ENCODE data around the gene CDX1. TPM values are rescaled to one million over a fixed set of nuclear protein-coding genes. Genes with fewer than 3 reads are reported as not detected.

Gene CDX1
- total RNA-seq, 4 donors from 2014 or later: not detected

GRCh38 chr5:150152636-150153462 is 13.7 kb upstream of the CDX1 start:
- peaks cover 0 to 19% of the 10 kb centered on the region in 2 donors for H3K36me3 ChIP-seq
- 73% methylated on average over 2 of the region's 12 CpGs; no CpG with 5 or more reads in 1 of the 2 donors for WGBS, 2 donors (ENCODE audit: low coverage in 1 of 2)
- peaks cover 0 to 83% (median 20%) of the 10 kb centered on the region in 3 donors for H3K4me1 ChIP-seq
- TF ChIP-seq, protein P1, sequence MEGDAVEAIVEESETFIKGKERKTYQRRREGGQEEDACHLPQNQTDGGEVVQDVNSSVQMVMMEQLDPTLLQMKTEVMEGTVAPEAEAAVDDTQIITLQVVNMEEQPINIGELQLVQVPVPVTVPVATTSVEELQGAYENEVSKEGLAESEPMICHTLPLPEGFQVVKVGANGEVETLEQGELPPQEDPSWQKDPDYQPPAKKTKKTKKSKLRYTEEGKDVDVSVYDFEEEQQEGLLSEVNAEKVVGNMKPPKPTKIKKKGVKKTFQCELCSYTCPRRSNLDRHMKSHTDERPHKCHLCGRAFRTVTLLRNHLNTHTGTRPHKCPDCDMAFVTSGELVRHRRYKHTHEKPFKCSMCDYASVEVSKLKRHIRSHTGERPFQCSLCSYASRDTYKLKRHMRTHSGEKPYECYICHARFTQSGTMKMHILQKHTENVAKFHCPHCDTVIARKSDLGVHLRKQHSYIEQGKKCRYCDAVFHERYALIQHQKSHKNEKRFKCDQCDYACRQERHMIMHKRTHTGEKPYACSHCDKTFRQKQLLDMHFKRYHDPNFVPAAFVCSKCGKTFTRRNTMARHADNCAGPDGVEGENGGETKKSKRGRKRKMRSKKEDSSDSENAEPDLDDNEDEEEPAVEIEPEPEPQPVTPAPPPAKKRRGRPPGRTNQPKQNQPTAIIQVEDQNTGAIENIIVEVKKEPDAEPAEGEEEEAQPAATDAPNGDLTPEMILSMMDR (IDR thresholded peaks at IDR 0.05): no peak
- TF ChIP-seq POLR2A (IDR thresholded peaks at IDR 0.05) (no peak), EP300 (IDR thresholded peaks at IDR 0.05) (no peak), POLR2AphosphoS5 (IDR thresholded peaks at IDR 0.05) (no peak)
- peak overlapping the region; percentile 6 to 63 for H3K4me3 ChIP-seq
- ATAC-seq: no peak
- no peaks in the 10 kb centered on the region for H3K27me3 ChIP-seq
- peak overlapping the region in 3 of 4 donors; percentile 89 to 93 (median 90) for H3K27ac ChIP-seq
- no peaks in the 10 kb centered on the region for H3K9me3 ChIP-seq

DNA sequence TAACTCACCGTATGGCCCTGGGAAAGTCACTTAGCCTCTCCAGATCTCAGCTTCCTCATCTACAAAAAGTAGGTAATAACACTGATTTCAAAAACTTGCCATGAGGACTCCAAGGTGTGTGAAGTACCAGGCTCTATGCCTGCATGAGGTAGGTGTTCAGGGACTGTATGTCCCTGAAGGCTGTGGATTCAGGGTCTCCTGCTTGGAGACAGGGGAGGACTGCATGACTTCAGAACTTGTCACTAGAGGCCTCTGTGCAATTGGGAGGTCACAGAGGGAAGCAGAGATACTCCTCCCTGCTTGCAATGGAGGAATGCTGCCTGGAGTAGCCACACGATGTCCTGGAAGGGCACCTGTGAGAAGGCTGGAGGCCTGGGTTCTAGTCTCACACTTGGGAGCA is 13.1 kb upstream of the CDX1 start:
- H3K27me3 ChIP-seq: no peaks in the 10 kb centered on the region
- H3K4me3 ChIP-seq: peak overlapping the region; percentile 63 to 66
- H3K36me3 ChIP-seq: peaks cover 0 to 19% of the 10 kb centered on the region in 2 donors
- H3K4me1 ChIP-seq: peaks cover 0 to 83% (median 25%) of the 10 kb centered on the region in 3 donors
- TF ChIP-seq POLR2A (IDR thresholded peaks at IDR 0.05) (no peak), POLR2AphosphoS5 (IDR thresholded peaks at IDR 0.05) (no peak), EP300 (IDR thresholded peaks at IDR 0.05) (no peak)
- TF ChIP-seq, protein P1 (IDR thresholded peaks at IDR 0.05): no peak
- WGBS, 2 donors (ENCODE audit: low coverage in 1 of 2): no CpG with 5 or more reads among the region's 2 CpGs
- H3K27ac ChIP-seq: peak overlapping the region in 3 of 4 donors; percentile 89 to 93 (median 90)
- no peak for ATAC-seq
- H3K9me3 ChIP-seq: no peaks in the 10 kb centered on the region

DNA sequence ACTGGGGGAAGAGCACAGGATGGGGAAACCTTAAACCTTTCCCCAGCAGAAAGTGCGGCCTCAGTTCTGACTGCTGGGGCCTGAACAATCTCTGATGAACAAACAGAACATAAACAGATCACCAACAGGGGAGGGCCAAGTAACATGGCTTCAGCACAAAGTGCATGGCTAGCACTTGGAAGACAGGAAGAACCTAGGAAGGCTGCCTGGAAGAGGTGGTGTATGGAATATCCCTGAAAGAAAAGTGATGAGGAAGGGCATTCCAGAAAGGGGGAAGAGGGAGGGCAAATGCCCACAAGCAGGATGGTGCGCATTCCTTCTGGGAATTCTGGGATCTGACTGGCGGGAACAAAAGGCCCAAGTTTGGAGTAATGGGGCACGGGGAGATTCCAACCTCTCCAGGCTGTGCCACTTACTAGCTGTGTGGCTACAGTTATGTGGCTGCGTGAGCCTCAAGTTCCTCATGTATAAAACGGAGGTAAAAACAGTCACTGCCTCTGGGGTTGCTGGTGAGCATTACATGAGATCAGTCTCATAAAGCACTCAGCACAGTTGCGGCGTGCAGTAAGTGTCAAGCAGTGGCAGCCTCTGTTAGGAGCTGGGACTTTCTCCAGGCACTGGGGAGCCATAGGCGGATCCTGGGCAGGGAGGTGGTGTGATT is 12.5 kb upstream of the CDX1 start:
- no peak for TF ChIP-seq EP300 (IDR thresholded peaks at IDR 0.05)
- TF ChIP-seq, protein P1 (IDR thresholded peaks at IDR 0.05): peak in 2 of 4 experiments; percentile 29 to 34
- peak in 1 of 2 donors; percentile 16 for TF ChIP-seq POLR2A (IDR thresholded peaks at IDR 0.05)
- peak; percentile 55 for TF ChIP-seq POLR2AphosphoS5 (IDR thresholded peaks at IDR 0.05)
- Histone ChIP-seq H3K36me3 (peaks cover 0 to 19% of the 10 kb centered on the region in 2 donors), H3K9me3 (no peaks in the 10 kb centered on the region), H3K4me1 (peaks cover 0 to 83% (median 22%) of the 10 kb centered on the region in 3 donors), H3K4me3 (peak overlapping the region; percentile 63 to 66), H3K27ac (peak overlapping the region in 3 of 4 donors; percentile 89 to 93 (median 90)), H3K27me3 (no peaks in the 10 kb centered on the region)
- ATAC-seq: no peak
- WGBS, 2 donors (ENCODE audit: low coverage in 1 of 2): 50% methylated on average over 6 of the region's 9 CpGs; no CpG with 5 or more reads in 1 of the 2 donors

DNA sequence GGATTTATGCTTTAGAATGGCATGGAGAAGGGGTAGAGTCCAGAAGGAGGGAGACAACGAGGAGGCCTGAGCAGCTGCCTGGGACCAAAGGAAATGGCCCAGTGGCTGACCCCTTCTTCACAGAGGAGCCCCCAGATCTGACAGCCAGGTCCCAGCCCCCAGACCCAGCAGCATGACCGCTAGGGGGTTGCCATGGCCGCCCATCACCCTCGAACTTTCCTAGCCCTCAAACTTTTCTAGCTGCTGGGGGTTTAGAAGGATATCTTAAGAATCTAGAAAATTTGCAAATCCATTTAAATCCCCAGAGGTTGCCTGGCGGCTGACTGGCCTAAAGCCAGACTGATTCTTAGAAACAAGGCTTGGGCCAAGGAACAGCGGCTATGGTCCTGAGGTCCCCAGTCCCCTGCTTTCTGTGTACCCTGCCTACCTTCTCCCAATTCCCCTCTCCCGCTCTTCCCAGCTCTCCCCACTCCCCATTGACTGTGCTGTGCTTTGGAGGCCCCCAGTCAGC is 11.9 kb upstream of the CDX1 start:
- ATAC-seq: no peak

More for the DNA sequence above, 11.9 kb upstream of the CDX1 start:
- peaks cover 0 to 79% (median 21%) of the 10 kb centered on the region in 3 donors for H3K4me1 ChIP-seq
- no peaks in the 10 kb centered on the region for H3K9me3 ChIP-seq
- WGBS, 2 donors (ENCODE audit: low coverage in 1 of 2): 83% methylated on average over 5 of the region's 7 CpGs; no CpG with 5 or more reads in 1 of the 2 donors
- H3K27me3 ChIP-seq: no peaks in the 10 kb centered on the region
- H3K4me3 ChIP-seq: peak overlapping the region; percentile 63 to 66
- TF ChIP-seq POLR2AphosphoS5 (IDR thresholded peaks at IDR 0.05): no peak
- TF ChIP-seq EP300 (IDR thresholded peaks at IDR 0.05): no peak
- TF ChIP-seq, protein P1 (IDR thresholded peaks at IDR 0.05): no peak
- TF ChIP-seq POLR2A (IDR thresholded peaks at IDR 0.05): no peak
- peaks cover 0 to 19% of the 10 kb centered on the region in 2 donors for H3K36me3 ChIP-seq
- H3K27ac ChIP-seq: peak overlapping the region; percentile 81 to 93 (median 90)
